Activated CD8-positive, alpha-beta memory T cell treated with anti-CD3 and anti-CD28 coated beads for 36 hours (primary cell): ENCODE results near the gene DERL3. TPM values are rescaled to one million over a fixed set of nuclear protein-coding genes. Genes with fewer than 3 reads are reported as not detected.

Experiments
- CTCF ChIA-PET: fragments of 350-600 bp; sonication (Branson Sonifier 250); formaldehyde crosslinking; loops from one replicate; lab custom pipeline; 2021; ENCODE audit warnings: antibody characterized with exemption; lab: Charles Lee
- POLR2A ChIA-PET: fragments of 350-600 bp; sonication (Branson Sonifier 250); formaldehyde crosslinking; loops from one replicate; lab custom pipeline; 2021; ENCODE audit warnings: antibody characterized with exemption; lab: Charles Lee
- total RNA-seq, 2 experiments: library from RNA; stranded (reverse); gene quantifications; one replicate each; pipeline ENCODE4 v1.2.3, GENCODE V29; 2021

Gene DERL3
- total RNA-seq, 2 experiments from 2014 or later = 6.7 to 8.1 TPM

DNA sequence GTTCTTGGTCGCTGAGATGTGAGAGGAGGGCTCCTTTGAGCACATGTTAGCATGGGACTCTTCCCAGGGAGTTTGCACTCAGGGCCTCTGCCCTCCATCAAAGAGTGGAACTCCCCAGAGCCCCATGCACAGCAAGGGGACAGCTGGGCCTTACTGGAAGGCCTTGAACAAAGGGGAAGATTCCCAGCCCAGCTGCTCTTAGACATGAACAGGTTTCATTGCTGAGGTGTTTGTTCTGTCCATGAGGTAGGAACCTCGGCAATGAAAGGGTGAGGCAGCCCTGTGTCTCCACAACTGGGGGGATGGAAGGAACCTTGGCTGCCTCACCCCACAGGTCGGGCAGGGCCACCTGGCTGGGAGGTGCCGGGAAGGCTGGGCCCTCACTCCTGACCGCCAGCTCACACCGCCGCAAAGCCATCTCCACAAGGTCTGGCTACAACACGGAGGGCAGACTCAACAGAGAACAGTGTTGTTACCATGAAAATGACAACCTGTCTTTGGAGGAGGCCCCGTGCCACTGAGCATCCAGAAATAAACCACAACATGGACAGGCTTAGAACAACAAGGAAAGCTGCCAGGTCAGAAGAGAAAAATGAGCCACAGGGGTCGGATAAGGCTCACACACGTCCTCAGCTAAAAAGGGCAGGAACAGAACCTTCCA lies 3.2 kb downstream of the DERL3 start:
- ChIA-PET CTCF (interaction anchor here (3.4 kb wide), 1 partner anchor 14 kb away, joined by 15 read pairs; no protein-coding TSS in a partner anchor), POLR2A (interaction anchor here (0.7 kb wide), 1 partner anchor 30 kb away, joined by 3 read pairs; no protein-coding TSS in a partner anchor)

DNA sequence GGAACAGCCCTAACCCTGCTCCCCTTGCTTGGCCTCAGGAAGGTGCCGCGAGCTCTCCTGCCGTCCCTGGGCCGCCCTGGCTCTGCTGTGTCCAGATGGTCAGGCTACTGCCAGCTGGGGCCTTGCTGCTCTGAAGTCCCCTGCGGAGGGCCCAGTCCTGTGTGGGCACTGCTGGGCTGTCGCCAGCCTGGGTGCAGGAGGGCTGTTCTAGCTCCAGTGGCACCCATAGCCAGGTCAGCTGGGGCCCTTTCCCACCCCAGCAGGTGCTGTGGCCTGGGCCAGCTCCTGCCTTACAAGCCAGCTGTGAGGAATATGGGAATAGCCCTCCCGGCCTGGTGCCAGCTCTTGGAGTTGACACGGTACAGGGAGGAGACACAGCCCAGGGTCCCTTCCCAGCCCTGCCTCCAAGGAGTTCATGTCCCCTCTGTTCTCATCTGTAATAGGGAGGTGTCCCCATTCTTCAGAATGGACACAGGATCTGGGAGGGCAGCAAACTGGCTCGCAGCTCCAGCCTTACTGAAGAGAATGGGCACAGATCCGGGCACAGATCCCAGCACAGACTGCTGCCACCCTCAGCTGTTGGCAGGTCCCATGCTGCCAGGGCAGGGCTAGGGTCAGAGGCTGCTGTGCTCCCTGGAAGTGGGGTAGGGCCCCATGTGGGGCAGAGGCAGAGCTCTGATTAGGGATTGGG lies 3.9 kb downstream of the DERL3 start:
- CTCF ChIA-PET = interaction anchor here (3.4 kb wide), 1 partner anchor 15 kb away, joined by 15 read pairs; no protein-coding TSS in a partner anchor
- POLR2A ChIA-PET = interaction anchor here (0.7 kb wide), 1 partner anchor 29 kb away, joined by 3 read pairs; no protein-coding TSS in a partner anchor

- ChIA-PET POLR2A (no interaction called here), CTCF (interaction anchor here (3.4 kb wide), 1 partner anchor 15 kb away, joined by 15 read pairs; no protein-coding TSS in a partner anchor)
These were observed 4.4 kb downstream of the DERL3 start for GRCh38 chr22:23834406-23834792.

DNA sequence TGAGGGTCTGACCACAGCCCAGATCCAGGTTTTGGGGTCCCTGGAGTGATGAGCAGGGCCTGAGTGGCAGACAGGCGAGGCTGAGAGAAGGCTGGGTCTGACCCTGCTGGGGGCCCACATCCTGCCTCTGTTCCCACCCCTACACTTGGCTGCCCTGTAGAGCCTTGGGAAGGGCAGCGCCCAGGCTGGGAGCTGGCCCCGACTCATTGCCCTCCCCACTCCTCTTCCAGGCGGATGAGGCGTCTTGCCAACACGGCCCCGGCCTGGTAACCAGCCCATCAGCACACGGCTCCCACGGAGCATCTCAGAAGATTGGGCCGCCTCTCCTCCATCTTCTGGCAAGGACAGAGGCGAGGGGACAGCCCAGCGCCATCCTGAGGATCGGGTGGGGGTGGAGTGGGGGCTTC lies 4.9 kb downstream of the DERL3 start:
- ChIA-PET POLR2A (no interaction called here), CTCF (interaction anchor here (3.4 kb wide), 1 partner anchor 16 kb away, joined by 15 read pairs; no protein-coding TSS in a partner anchor)

GRCh38 chr22:23833017-23833751 lies 5.6 kb downstream of the DERL3 start:
- ChIA-PET POLR2A (no interaction called here), CTCF (no interaction called here)

DNA sequence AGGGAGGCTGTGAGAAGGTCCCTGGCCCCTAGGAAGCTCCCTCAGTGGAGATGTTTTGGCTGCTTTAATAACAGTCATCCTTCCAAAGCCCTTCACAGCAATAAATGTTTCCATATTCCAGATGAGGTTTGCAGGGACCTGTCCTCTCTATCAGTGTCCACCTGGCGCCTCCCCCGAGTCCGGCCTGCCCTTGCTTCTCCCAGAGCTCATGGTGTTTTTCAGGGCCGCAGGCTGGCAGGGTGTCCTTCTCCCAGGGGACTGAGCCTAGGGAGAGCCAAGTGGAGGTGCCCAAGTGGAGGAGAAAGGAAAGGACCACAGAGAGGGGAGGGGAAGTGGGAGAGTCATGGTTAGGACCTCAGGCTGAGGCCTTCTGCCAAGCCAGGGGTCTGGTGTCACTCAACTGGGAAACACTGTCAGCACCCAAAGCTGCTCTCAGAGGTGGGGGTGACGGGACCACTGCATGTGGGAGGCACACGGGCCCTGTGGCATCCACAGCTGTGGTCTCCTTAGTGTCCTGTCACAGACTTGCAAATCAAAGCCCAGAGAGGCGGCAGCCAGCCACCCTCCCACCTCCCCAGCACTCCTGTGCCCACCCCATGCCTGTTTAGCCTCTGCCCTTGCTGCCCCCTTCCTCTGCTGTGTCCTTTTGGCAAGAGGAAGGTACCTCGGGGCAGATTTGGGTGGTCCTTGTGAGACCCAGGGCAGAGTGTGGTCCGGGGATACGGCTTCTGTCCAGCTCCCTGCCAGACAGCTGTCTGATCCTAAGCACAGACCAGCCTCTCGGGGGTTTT lies 6.4 kb downstream of the DERL3 start:
- POLR2A ChIA-PET = no interaction called here

DNA sequence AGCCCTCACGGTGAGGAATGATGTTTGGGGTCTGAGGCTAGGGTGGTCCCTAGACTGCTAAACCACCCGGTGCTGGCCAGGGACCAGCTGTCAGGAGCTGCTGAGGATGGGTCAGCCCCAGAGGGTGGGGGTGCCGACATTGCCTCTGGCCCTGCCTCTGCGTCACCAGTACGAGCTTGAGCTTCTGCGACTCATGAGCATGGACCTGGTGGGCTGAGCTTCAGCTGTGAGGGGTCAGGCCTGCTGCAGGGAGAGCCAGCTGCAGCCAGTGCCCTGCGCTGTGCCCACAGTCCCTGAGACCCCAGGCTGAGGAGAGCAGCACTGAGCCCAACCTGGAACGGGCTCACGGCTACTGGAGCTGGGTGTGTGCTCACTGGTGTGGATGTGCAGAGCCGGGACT lies 7.0 kb downstream of the DERL3 start:
- CTCF ChIA-PET = interaction anchor here (0.6 kb wide), 1 partner anchor 63 kb away, joined by 3 read pairs; no protein-coding TSS in a partner anchor
- POLR2A ChIA-PET = no interaction called here

More for the DNA sequence above, 6.4 kb downstream of the DERL3 start:
- CTCF ChIA-PET = no interaction called here

DNA sequence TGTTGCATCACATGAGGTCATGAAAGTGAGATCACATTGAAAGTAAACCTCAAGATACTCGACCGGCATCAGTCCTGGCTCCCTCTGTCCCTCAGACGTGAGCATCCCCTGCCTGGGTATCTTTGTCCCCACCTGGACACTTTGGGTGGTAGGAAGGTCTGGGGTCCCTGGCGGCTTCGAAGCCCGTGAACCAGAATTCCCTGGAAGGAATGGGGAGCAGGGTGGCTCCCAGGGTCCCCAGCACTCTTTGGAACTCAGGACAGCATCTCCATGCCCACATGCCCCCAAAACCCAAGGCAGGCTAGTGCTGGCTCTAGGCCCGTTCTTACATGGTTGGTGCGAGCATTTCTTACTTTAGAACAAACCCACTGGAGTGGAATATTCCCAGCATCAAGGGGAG lies 7.5 kb downstream of the DERL3 start:
- ChIA-PET POLR2A (no interaction called here), CTCF (interaction anchor here (0.6 kb wide), 1 partner anchor 62 kb away, joined by 3 read pairs; no protein-coding TSS in a partner anchor)

GRCh38 chr22:23829845-23830372 lies 8.9 kb downstream of the DERL3 start:
- POLR2A ChIA-PET = no interaction called here
- CTCF ChIA-PET = no interaction called here

DNA sequence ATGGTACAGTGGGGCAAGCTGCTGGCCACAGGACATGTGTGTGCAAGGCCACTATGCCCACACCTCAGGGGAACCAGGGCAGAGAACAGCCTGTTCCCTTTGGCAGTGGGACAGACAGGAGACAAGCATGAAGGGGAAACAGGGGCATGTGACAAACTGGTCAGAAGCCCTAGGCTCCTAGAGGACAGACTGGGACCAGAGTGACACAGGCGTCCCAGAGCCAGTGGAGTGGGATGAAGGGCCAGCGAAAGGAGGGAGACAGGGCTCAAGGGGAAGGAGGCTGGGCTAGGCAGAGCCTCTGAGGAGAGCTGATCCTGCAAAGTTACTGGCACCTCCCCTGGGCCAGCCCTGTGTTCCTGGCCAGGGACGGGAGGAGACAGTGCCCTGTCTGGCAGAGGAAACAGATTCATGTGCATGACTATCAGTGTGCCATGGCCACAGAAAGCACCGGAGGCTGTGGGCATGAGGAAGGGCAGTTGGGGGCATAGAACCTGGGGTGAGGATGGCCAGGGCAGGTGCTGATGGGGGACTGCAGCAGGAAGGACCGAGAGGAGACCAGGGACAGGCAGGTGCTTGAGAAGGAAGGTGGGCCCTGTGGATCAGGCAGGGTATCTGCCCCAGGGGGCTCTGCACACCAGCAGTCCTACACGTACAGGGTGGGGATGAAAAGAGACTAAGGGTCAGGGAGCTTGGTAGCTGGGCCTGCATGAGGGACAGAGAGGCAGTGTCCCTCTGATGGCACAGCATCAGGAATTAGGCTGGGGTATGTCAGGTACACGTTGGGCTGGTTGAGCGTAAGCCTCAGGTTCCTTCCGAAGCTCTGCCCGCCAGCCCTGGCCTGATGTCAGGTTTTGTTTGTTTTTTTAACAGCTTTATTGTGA lies 9.8 kb downstream of the DERL3 start:
- POLR2A ChIA-PET = no interaction called here
- CTCF ChIA-PET = interaction anchor here (0.5 to 0.9 kb wide), 3 partner anchors 18 to 102 kb away, joined by 3 read pairs; no protein-coding TSS in a partner anchor

DNA sequence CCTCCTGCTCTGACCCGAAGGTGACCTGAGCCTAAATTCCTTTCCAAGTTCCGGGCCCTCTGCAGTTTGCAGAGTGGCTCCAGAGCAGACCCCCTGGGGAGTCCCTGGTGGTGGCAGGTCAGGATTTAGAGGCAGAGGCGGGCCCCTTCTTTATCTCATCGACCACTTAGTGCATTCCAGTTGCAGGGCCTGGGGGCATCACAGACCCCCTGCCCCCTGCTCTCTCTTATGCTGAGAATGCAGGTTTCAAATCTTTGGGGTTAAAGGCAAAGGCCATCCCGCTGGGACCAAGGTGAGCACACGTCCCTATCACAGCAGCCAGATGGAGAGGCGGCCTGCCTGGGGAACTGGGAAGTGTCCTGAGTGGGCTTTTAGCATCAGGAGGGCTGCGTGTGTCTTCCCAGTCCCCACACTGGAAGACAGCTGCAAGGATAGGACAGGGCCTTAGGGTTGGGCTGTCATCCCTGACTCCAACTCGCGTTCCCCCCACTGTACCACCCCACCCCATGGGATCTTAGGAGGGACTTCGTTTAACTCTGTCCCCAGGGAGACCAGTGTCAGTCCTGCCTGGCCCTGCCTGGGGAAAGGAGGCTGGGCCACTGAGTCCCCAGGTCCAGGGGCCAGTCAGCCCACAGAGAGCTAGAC lies 11.3 kb downstream of the DERL3 start:
- ChIA-PET CTCF (interaction anchor here (0.9 kb wide), 1 partner anchor 23 kb away, joined by 3 read pairs; no protein-coding TSS in a partner anchor), POLR2A (no interaction called here)

DNA sequence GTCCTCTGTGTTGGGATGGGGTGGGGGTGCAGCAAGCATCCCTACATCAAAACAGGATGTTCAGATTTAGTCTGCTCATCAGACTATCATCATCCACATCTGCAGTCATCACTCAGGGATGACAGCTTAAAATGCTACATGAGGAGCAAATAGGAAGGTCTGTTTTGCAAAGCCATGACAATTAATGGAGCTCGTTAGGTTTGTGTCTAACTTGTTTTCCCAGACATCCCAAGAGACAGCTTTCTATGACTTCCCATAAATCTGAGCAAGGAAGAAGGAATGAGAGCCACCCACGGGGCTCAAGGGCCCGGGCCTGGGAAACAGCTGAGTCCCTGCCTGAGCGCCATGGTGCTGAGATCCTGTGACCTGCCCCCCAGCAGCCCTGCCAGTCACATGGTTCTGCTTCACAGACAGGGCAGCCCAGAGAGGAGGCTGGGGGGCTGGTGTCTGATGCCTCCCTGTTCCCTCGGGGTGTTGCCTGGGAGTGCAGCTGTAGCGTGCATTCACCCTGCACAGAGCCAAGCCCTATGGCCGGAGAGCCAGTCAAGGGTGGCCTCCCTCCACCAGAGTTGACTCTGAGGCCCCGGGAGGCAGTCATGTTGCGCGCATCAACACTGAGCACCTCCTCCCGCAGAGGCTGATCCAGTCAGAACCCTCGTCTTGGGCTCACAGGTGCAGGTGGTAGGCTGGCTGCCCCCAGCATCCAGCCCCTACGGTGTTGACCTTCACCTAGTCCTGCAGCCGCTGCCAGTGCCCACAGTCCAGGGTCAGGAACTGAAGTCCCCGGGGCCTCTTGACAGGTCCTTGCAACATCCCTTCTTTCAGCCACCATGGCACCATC lies 12.1 kb downstream of the DERL3 start:
- ChIA-PET CTCF (no interaction called here), POLR2A (no interaction called here)

DNA sequence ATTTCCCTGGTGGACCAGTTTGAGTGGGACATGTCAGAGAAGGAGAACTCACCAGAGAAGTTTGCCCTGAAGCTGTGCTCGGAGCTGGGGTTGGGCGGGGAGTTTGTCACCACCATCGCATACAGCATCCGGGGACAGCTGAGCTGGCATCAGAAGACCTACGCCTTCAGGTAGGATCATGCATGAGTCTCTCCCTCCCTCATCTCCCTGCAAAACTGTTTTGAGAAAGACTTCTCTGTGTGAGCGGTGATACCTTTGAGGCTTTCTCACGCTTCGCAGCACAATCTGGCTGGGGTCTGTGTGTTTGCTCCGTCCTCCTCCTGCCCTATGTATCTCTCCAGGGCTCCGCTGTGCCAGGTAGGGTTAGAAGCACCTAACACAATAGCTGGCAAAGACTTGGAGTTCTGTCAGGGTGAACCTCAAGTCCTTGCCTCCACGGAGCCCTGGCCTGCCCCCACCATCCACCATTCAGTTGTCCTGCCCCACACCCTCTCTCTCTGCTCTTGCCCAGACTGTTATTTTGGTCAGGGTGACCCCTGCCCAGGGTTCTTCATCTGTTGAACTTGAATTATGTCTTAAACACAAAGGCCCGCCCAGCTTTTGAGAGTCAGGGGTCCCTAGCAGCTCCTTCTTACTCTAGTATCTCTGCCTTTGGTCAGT lies 13.4 kb downstream of the DERL3 start:
- ChIA-PET POLR2A (interaction anchor here (0.6 to 0.7 kb wide), 2 partner anchors 36 to 1990 kb away, joined by 3 to 5 read pairs; no protein-coding TSS in a partner anchor), CTCF (no interaction called here)

- CTCF ChIA-PET = interaction anchor here (1.0 kb wide), 1 partner anchor 25 kb away, joined by 3 read pairs; no protein-coding TSS in a partner anchor
- POLR2A ChIA-PET = no interaction called here
These were observed 14.1 kb downstream of the DERL3 start for GRCh38 chr22:23824476-23825245.

- CTCF ChIA-PET = interaction anchor here (0.6 to 1.0 kb wide), 2 partner anchors 26 to 174 kb away, joined by 3 read pairs; no protein-coding TSS in a partner anchor
- POLR2A ChIA-PET = no interaction called here
These were observed 15.4 kb downstream of the DERL3 start for GRCh38 chr22:23823331-23823791.
